ENCODE results near the gene PCSK5. TPM values are rescaled to one million over a fixed set of nuclear protein-coding genes. Genes with fewer than 3 reads are reported as not detected.
"Not testable (repeated sequence)": the region's sequence is repeated elsewhere in the genome, so short reads cannot be mapped to it uniquely, and the experiment has no call there.

The PCSK5 gene
- total RNA-seq, 5 donors from 2014 or later (not counting 1 experiment from before 2014, with no cell fraction given), result 9.1 to 24.1 (median 12.7) TPM

DNA sequence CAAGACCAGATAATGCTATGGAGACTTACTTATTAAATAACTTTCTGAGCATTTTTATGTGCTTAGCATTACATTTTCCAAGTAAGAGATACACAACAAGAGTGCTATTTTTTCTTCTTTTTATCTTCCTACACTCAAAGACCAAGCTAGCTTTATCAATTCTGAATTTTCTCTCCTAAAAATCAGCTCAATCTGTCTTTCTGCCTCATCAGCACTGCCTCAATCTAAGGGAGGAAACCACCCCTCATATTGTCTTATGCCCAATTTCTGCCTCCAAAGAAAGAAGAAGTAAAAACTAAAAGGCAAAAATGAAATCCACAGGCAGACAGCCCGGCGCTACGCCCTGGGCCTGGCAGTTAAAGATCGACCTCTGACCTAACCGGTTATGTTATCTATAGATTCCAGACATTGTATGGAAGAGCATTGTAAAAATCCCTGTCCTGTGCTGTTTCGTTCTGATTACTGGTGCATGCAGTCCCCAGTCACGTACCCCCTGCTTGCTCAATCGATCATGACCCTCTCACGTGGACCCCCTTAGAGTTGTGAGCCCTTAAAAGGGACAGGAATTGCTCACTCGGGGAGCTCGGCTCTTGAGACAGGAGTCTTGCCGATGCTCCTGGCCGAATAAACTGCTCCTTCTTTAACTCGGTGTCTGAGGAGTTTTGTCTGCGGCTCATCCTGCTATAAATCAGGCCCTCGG, 472.0 kb downstream of the PCSK5 start:
- H3K36me3 ChIP-seq (ENCODE audit: control insufficient read depth in 2 of 2, extremely low read depth in 1 of 2, insufficient read depth in 1 of 2, low read length in 1 of 2); H3K9me3 ChIP-seq; H3K27ac Mint-ChIP-seq; H3K27ac ChIP-seq (ENCODE audit: low read length); ATAC-seq (replicated peaks in 1 of 4); H3K4me3 Mint-ChIP-seq; H3K36me3 Mint-ChIP-seq; H3K27me3 ChIP-seq (replicated peaks in 1 of 2; ENCODE audit: control insufficient read depth in 2 of 2, extremely low read depth in 1 of 2, insufficient read depth in 2 of 2, low read length in 1 of 2); DNase-seq; H3K4me1 ChIP-seq (ENCODE audit: control insufficient read depth in 1 of 2, extremely low read depth in 1 of 2, insufficient read depth in 2 of 2, low read length in 2 of 2); H3K9me3 Mint-ChIP-seq; POLR2A ChIA-PET; H3K27me3 Mint-ChIP-seq; H3K4me3 ChIP-seq (ENCODE audit: control insufficient read depth in 1 of 2, extremely low read depth in 1 of 2, low read length in 1 of 2); H3K4me1 Mint-ChIP-seq; CTCF ChIA-PET: not testable (repeated sequence)
- WGBS (ENCODE audit: insufficient coverage), result 80% methylated on average over 12 of the region's 16 CpGs

DNA sequence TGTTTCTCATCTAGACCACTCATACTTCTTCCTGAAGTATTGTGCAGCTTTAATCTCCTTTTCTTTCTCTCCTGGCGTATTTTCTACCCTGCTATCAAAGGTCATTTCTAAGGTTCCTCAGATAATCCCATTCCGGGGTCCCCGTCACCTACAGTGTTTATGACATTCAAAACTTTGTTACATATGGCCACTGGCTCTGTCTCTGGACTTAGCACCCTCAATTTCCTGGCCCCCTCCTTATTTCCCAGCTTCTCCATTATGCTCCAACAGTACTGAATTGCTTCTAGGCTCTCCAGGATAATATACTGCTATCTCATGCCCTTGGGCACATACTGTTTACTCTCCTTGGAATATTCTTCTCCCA, 472.5 kb downstream of the PCSK5 start:
- ATAC-seq (replicated peaks in 1 of 4), result no peak
- no peak overlapping the region for H3K4me3 Mint-ChIP-seq
- H3K36me3 Mint-ChIP-seq, result peaks cover 3% of the 10 kb centered on the region
- H3K27me3 Mint-ChIP-seq, result peaks cover 0 to 3% of the 10 kb centered on the region in 2 donors
- no peaks in the 10 kb centered on the region for H3K9me3 Mint-ChIP-seq
- CTCF ChIA-PET, result interaction anchor here (0.6 to 1.0 kb wide), 2 partner anchors 25 to 1064 kb away, joined by 4 read pairs; no protein-coding TSS in a partner anchor
- no peaks in the 10 kb centered on the region for H3K9me3 ChIP-seq
- POLR2A ChIA-PET, result no interaction called here
- H3K4me1 ChIP-seq (ENCODE audit: control insufficient read depth in 1 of 2, extremely low read depth in 1 of 2, insufficient read depth in 2 of 2, low read length in 2 of 2), result no peaks in the 10 kb centered on the region
- no peaks in the 10 kb centered on the region for H3K36me3 ChIP-seq (ENCODE audit: control insufficient read depth in 2 of 2, extremely low read depth in 1 of 2, insufficient read depth in 1 of 2, low read length in 1 of 2)
- no peak overlapping the region for H3K27ac ChIP-seq (ENCODE audit: low read length)
- no peak overlapping the region for H3K27ac Mint-ChIP-seq
- H3K27me3 ChIP-seq (replicated peaks in 1 of 2; ENCODE audit: control insufficient read depth in 2 of 2, extremely low read depth in 1 of 2, insufficient read depth in 2 of 2, low read length in 1 of 2), result no peaks in the 10 kb centered on the region
- H3K4me1 Mint-ChIP-seq, result no peaks in the 10 kb centered on the region
- DNase-seq, result no peak
- H3K4me3 ChIP-seq (ENCODE audit: control insufficient read depth in 1 of 2, extremely low read depth in 1 of 2, low read length in 1 of 2), result no peak overlapping the region
- WGBS (ENCODE audit: insufficient coverage), result 87% methylated on average over 3 of the region's 3 CpGs

DNA sequence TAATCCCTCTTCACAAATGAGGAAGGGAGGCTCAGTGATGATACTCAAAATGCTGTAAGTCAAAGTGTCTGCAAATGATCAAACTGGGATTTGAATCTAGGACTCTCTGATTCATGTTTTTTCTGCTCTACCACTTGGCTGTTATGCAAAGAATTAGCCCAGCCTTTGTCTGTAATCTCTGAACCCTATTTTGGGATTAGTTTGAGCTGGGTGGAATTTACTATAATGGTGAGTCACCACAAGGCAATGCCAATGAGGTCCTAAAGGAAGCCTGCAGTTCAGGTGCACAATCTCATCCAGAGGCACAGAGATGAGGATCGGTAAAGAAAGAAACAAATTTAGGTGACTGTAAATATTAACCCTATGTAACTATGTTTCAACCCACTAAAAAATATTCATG, 474.6 kb downstream of the PCSK5 start:
- Mint-ChIP-seq H3K27ac (no peak overlapping the region), H3K9me3 (no peaks in the 10 kb centered on the region), H3K36me3 (peaks cover 3% of the 10 kb centered on the region), H3K27me3 (peaks cover 0 to 3% of the 10 kb centered on the region in 2 donors), H3K4me1 (no peaks in the 10 kb centered on the region), H3K4me3 (no peak overlapping the region)
- Histone ChIP-seq H3K36me3 (ENCODE audit: control insufficient read depth in 2 of 2, extremely low read depth in 1 of 2, insufficient read depth in 1 of 2, low read length in 1 of 2) (no peaks in the 10 kb centered on the region), H3K27me3 (replicated peaks in 1 of 2; ENCODE audit: control insufficient read depth in 2 of 2, extremely low read depth in 1 of 2, insufficient read depth in 2 of 2, low read length in 1 of 2) (peaks cover 0 to 4% of the 10 kb centered on the region in 2 experiments), H3K27ac (ENCODE audit: low read length) (no peak overlapping the region), H3K4me3 (ENCODE audit: control insufficient read depth in 1 of 2, extremely low read depth in 1 of 2, low read length in 1 of 2) (no peak overlapping the region), H3K9me3 (no peaks in the 10 kb centered on the region), H3K4me1 (ENCODE audit: control insufficient read depth in 1 of 2, extremely low read depth in 1 of 2, insufficient read depth in 2 of 2, low read length in 2 of 2) (no peaks in the 10 kb centered on the region)
- DNase-seq, result no peak
- CTCF ChIA-PET, result interaction anchor here (0.6 kb wide), 2 partner anchors 14 to 760 kb away, joined by 3 read pairs; no protein-coding TSS in a partner anchor
- no peak for ATAC-seq (replicated peaks in 1 of 4)
- POLR2A ChIA-PET, result no interaction called here
- no CpG with 5 or more reads among the region's 1 CpG for WGBS (ENCODE audit: insufficient coverage)

DNA sequence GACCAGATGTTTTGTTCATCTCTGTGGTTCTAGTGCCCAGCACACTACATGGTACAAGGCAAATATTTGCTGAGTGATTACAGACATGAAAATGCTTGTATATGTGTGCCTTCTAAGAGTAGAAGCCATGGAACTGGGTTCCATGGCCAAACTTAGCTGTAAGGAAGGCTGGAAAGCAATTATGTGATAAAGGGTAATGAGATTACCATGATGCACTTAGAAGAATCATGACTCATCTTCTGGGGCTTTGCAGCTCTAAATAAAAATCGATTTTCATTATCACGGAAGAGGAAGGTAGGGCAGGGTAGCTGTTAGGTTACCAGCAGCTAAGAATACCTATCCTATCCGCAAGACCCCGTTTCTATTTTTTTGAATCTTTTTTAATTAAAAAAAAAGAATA, 475.8 kb downstream of the PCSK5 start:
- ATAC-seq (replicated peaks in 1 of 4), result no peak
- no peaks in the 10 kb centered on the region for H3K4me1 ChIP-seq (ENCODE audit: control insufficient read depth in 1 of 2, extremely low read depth in 1 of 2, insufficient read depth in 2 of 2, low read length in 2 of 2)
- Mint-ChIP-seq H3K4me3 (no peak overlapping the region), H3K27me3 (peaks cover 0 to 3% of the 10 kb centered on the region in 2 donors), H3K9me3 (no peaks in the 10 kb centered on the region), H3K36me3 (peaks cover 3% of the 10 kb centered on the region), H3K4me1 (no peaks in the 10 kb centered on the region), H3K27ac (no peak overlapping the region)
- DNase-seq, result no peak
- 90% methylated on average over 2 of the region's 4 CpGs for WGBS (ENCODE audit: insufficient coverage)
- POLR2A ChIA-PET, result no interaction called here
- CTCF ChIA-PET, result no interaction called here
- H3K9me3 ChIP-seq, result no peaks in the 10 kb centered on the region
- no peak overlapping the region for H3K4me3 ChIP-seq (ENCODE audit: control insufficient read depth in 1 of 2, extremely low read depth in 1 of 2, low read length in 1 of 2)
- peaks cover 0 to 4% of the 10 kb centered on the region in 2 experiments for H3K27me3 ChIP-seq (replicated peaks in 1 of 2; ENCODE audit: control insufficient read depth in 2 of 2, extremely low read depth in 1 of 2, insufficient read depth in 2 of 2, low read length in 1 of 2)
- H3K36me3 ChIP-seq (ENCODE audit: control insufficient read depth in 2 of 2, extremely low read depth in 1 of 2, insufficient read depth in 1 of 2, low read length in 1 of 2), result no peaks in the 10 kb centered on the region
- H3K27ac ChIP-seq (ENCODE audit: low read length), result no peak overlapping the region

DNA sequence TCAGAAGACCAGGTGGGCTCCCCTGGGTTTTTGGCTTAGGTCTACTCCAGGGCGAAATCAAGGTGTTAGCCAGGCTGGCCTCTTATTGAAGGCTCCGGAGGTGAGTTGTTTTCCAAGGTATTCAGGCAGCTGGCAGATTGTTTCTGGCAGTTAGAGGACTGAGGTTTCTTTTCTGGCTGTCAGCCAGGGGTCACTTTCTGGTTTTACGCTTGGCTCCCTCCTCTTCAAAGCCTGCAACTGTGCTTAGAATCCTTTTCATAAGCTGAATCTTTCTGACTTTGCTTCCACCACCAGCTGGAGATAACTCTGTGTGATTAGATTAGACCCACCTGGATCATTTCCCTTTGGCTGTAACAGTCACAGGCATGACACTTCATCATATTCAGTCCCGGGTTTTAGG, 479.1 kb downstream of the PCSK5 start:
- no peaks in the 10 kb centered on the region for H3K4me1 Mint-ChIP-seq
- DNase-seq (no peak), ATAC-seq (replicated peaks in 1 of 4) (no peak)
- no peaks in the 10 kb centered on the region for H3K36me3 ChIP-seq (ENCODE audit: control insufficient read depth in 2 of 2, extremely low read depth in 1 of 2, insufficient read depth in 1 of 2, low read length in 1 of 2)
- H3K27me3 ChIP-seq (replicated peaks in 1 of 2; ENCODE audit: control insufficient read depth in 2 of 2, extremely low read depth in 1 of 2, insufficient read depth in 2 of 2, low read length in 1 of 2), result peaks cover 0 to 4% of the 10 kb centered on the region in 2 experiments
- no peaks in the 10 kb centered on the region for H3K9me3 ChIP-seq
- 100% methylated on average over 1 of the region's 4 CpGs for WGBS (ENCODE audit: insufficient coverage)
- CTCF ChIA-PET, result interaction anchor here in 1 of 2 donors (0.9 kb wide), 1 partner anchor 10 kb away, joined by 4 read pairs; no protein-coding TSS in a partner anchor
- POLR2A ChIA-PET, result interaction anchor here in 1 of 2 donors (0.7 kb wide), 1 partner anchor 20 kb away, joined by 3 read pairs; no protein-coding TSS in a partner anchor
- H3K27ac ChIP-seq (ENCODE audit: low read length), result no peak overlapping the region
- H3K4me1 ChIP-seq (ENCODE audit: control insufficient read depth in 1 of 2, extremely low read depth in 1 of 2, insufficient read depth in 2 of 2, low read length in 2 of 2), result no peaks in the 10 kb centered on the region
- no peak overlapping the region for H3K4me3 Mint-ChIP-seq
- H3K36me3 Mint-ChIP-seq, result peaks cover 3% of the 10 kb centered on the region
- H3K9me3 Mint-ChIP-seq, result no peaks in the 10 kb centered on the region
- no peak overlapping the region for H3K4me3 ChIP-seq (ENCODE audit: control insufficient read depth in 1 of 2, extremely low read depth in 1 of 2, low read length in 1 of 2)
- peaks cover 0 to under 1% of the 10 kb centered on the region in 2 donors for H3K27me3 Mint-ChIP-seq
- no peak overlapping the region for H3K27ac Mint-ChIP-seq

DNA sequence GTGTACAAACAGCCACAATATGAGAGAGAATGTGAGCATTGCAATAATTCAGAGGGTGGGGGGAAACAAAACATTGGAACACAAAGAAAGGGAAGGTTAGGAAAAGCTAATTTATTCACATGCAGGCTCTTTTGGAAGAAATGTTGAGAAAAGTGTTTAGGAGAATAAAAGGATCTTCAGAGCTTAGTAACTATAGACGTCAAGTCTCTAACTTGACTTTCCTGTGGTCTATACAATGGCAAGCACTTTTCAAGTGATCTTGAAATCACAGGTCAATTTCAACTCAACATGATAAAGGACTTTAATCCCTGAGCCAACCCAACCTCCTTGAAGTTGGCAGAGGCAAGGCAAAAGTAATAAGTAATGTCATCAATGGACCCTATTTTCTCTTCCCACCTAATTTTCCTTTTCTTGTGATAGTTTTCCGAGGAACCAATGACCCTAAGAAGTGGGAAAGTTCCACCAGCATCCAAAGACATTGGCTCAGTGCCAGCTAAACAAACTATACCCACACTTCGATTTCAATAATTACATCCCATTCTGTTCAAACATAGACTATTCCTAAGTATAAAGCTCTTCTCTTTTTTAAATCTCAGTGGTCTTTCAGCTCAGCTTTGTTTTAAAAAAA, 480.0 kb downstream of the PCSK5 start:
- ChIA-PET POLR2A (no interaction called here), CTCF (interaction anchor here in 1 of 2 donors (0.6 kb wide), 2 partner anchors 149 to 1351 kb away, joined by 3 to 4 read pairs; no protein-coding TSS in a partner anchor)
- Mint-ChIP-seq H3K4me3 (no peak overlapping the region), H3K27me3 (peaks cover 0 to 4% of the 10 kb centered on the region in 2 donors), H3K36me3 (peaks cover 3% of the 10 kb centered on the region), H3K27ac (no peak overlapping the region), H3K9me3 (no peaks in the 10 kb centered on the region), H3K4me1 (no peaks in the 10 kb centered on the region)
- H3K27ac ChIP-seq (ENCODE audit: low read length), result no peak overlapping the region
- no peak overlapping the region for H3K4me3 ChIP-seq (ENCODE audit: control insufficient read depth in 1 of 2, extremely low read depth in 1 of 2, low read length in 1 of 2)
- ATAC-seq (replicated peaks in 1 of 4) (no peak), DNase-seq (no peak)
- 100% methylated on average over 2 of the region's 3 CpGs for WGBS (ENCODE audit: insufficient coverage)
- no peaks in the 10 kb centered on the region for H3K4me1 ChIP-seq (ENCODE audit: control insufficient read depth in 1 of 2, extremely low read depth in 1 of 2, insufficient read depth in 2 of 2, low read length in 2 of 2)
- H3K9me3 ChIP-seq, result no peaks in the 10 kb centered on the region
- H3K27me3 ChIP-seq (replicated peaks in 1 of 2; ENCODE audit: control insufficient read depth in 2 of 2, extremely low read depth in 1 of 2, insufficient read depth in 2 of 2, low read length in 1 of 2), result peaks cover 0 to 4% of the 10 kb centered on the region in 2 experiments
- H3K36me3 ChIP-seq (ENCODE audit: control insufficient read depth in 2 of 2, extremely low read depth in 1 of 2, insufficient read depth in 1 of 2, low read length in 1 of 2), result no peaks in the 10 kb centered on the region
